GM23248 (cell line): ENCODE results near the gene PSMD3. TPM values are rescaled to one million over a fixed set of nuclear protein-coding genes. Genes with fewer than 3 reads are reported as not detected.
A peak's percentile ranks its signal among the peaks of the same experiment; 100 is the strongest.

Experiments
- DNase-seq: peaks from one replicate; pipeline ENCODE4 v3.0.0-alpha.2; 2015
- H2AFZ ChIP-seq: fragments of 200-600 bp; sonication (generic); 2 replicates; pipeline ENCODE4 v1.6.1; 2016; ENCODE audit warnings: antibody characterized with exemption
- H3F3A ChIP-seq: fragments of 200-600 bp; sonication (generic); 2 replicates; pipeline ENCODE4 v1.6.1; 2016; ENCODE audit warnings: mild to moderate bottlenecking, antibody characterized with exemption, mixed run types; ENCODE audit not compliant: insufficient read depth
- H3K27ac ChIP-seq: fragments of 200-600 bp; sonication (generic); 2 replicates; pipeline ENCODE4 v1.5.1; 2016; ENCODE audit warnings: mild to moderate bottlenecking
- H3K27me3 ChIP-seq: fragments of 200-600 bp; sonication (generic); replicated peaks from 2 replicates; pipeline ENCODE4 v1.6.1; 2016; ENCODE audit warnings: mild to moderate bottlenecking; ENCODE audit not compliant: insufficient read depth
- H3K36me3 ChIP-seq: fragments of 200-600 bp; sonication (generic); 2 replicates; pipeline ENCODE4 v1.6.1; 2016; ENCODE audit warnings: low read depth, mild to moderate bottlenecking
- H3K4me1 ChIP-seq: fragments of 200-600 bp; sonication (generic); 2 replicates; pipeline ENCODE4 v1.6.1; 2016; ENCODE audit warnings: mild to moderate bottlenecking; ENCODE audit not compliant: insufficient read depth
- H3K4me2 ChIP-seq: fragments of 200-600 bp; sonication (generic); one replicate; pipeline ENCODE4 v1.6.1; 2016; ENCODE audit warnings: mild to moderate bottlenecking; ENCODE audit not compliant: unreplicated experiment
- H3K4me3 ChIP-seq: fragments of 200-600 bp; sonication (generic); 2 replicates; pipeline ENCODE4 v1.5.1; 2016; ENCODE audit warnings: mild to moderate bottlenecking
- H3K79me2 ChIP-seq: fragments of 200-600 bp; sonication (generic); 2 replicates; pipeline ENCODE4 v1.6.1; 2016; ENCODE audit warnings: mild to moderate bottlenecking; ENCODE audit not compliant: insufficient read depth
- H3K9ac ChIP-seq: fragments of 200-600 bp; sonication (generic); 2 replicates; pipeline ENCODE4 v1.6.1; 2016; ENCODE audit warnings: mild to moderate bottlenecking
- H3K9me2 ChIP-seq: fragments of 200-600 bp; sonication (generic); 2 replicates; pipeline ENCODE4 v1.6.1; 2016; ENCODE audit warnings: mixed run types, mild to moderate bottlenecking, moderate library complexity; ENCODE audit not compliant: insufficient read depth
- H3K9me3 ChIP-seq: fragments of 200-600 bp; sonication (generic); one replicate; pipeline ENCODE4 v1.6.1; 2017; ENCODE audit warnings: low read depth
- H4K20me1 ChIP-seq: fragments of 200-600 bp; sonication (generic); 2 replicates; pipeline ENCODE4 v1.6.0; 2016; ENCODE audit not compliant: insufficient read depth
- EZH2 ChIP-seq: fragments of 200-600 bp; sonication (generic); IDR thresholded peaks from 2 replicates; pipeline ENCODE4 v1.6.1; 2018; ENCODE audit warnings: antibody characterized with exemption, mild to moderate bottlenecking; ENCODE audit not compliant: insufficient read depth, poor library complexity, severe bottlenecking
- EZH2phosphoT487 ChIP-seq: fragments of 200-600 bp; sonication (generic); IDR thresholded peaks from 2 replicates; pipeline ENCODE4 v1.6.1; 2018; ENCODE audit warnings: antibody characterized with exemption, moderate library complexity, mild to moderate bottlenecking, low read depth; ENCODE audit not compliant: insufficient read depth
- WGBS, 2 experiments: methylation state at CpG; one replicate each; pipeline ENCODE4 v1.1.6; 2015 to 2017; ENCODE audit warnings: low lambda C conversion rate in 2 of 2, low coverage in 1 of 2; ENCODE audit errors: missing lambda C conversion rate in 2 of 2; 5-methylcytosine and 5-hydroxymethylcytosine counted together
- in situ Hi-C: fragments of 300-500 bp; cut with MboI; formaldehyde crosslinking; loops from 2 replicates; pipeline ENCODE4 v1.15.0; 2020
- polyA plus RNA-seq: library from polyadenylated mRNA; unstranded; fragments of >200 nt; fragmentation: Nextera tagmentation; extraction: Ambion mirVana; gene quantifications from 2 replicates; pipeline ENCODE4 v1.2.1, GENCODE V29; 2016
- total RNA-seq: library from RNA; depleted of rRNA; stranded (reverse); fragments of >200 nt; shearing (Covaris generic); gene quantifications from 2 replicates; pipeline ENCODE4 v1.2.3, GENCODE V29; 2014

PSMD3 gene
- total and polyA plus RNA-seq, 2 experiments from 2014 or later, result 102 to 116 TPM

DNA sequence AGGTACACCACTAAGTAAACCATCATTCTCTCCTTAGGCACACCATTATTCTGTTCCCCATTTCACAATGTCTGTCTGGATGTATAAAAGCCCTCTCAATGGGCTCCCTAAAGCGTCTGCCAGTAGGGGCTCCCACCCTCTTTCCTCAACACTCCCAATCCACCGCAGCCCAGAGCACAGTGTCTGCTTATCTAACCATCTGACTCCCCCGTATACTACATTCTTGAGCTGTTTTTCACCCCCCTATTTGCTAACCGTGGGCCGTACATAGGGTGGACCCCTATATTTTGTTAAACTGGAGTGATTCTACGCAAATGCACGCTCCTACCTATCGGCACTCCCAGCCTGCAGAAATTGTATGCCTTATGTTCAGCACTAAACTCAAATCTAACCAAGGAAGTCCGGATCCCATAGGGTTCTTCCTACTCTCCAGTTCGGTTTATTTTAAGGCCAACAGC is 685 bp upstream of the PSMD3 start:
- Histone ChIP-seq H3K9me2 (no peaks in the 10 kb centered on the region), H3K79me2 (peaks cover 32% of the 10 kb centered on the region), H3K27ac (peak overlapping the region; percentile 56), H3F3A (peaks cover 12% of the 10 kb centered on the region), H3K36me3 (peaks cover 6% of the 10 kb centered on the region; the same call in 1 of the 2 replicates), H3K4me1 (peaks cover 36% of the 10 kb centered on the region), H3K27me3 (no peaks in the 10 kb centered on the region), H3K9ac (peak overlapping the region; percentile 74), H3K4me3 (peak overlapping the region; percentile 98), H3K9me3 (no peaks in the 10 kb centered on the region), H2AFZ (peak overlapping the region; percentile 96), H3K4me2 (peak overlapping the region; percentile 94), H4K20me1 (no peaks in the 10 kb centered on the region)
- in situ Hi-C loops, result no loop called here
- peak; percentile 52 for DNase-seq
- no peak for TF ChIP-seq EZH2
- 1 to 2% methylated on average over 10 of the region's 10 CpGs for WGBS, 2 experiments

GRCh38 chr17:39981207-39981741 is 667 bp downstream of the PSMD3 start:
- peak; percentile 31 for DNase-seq

DNA sequence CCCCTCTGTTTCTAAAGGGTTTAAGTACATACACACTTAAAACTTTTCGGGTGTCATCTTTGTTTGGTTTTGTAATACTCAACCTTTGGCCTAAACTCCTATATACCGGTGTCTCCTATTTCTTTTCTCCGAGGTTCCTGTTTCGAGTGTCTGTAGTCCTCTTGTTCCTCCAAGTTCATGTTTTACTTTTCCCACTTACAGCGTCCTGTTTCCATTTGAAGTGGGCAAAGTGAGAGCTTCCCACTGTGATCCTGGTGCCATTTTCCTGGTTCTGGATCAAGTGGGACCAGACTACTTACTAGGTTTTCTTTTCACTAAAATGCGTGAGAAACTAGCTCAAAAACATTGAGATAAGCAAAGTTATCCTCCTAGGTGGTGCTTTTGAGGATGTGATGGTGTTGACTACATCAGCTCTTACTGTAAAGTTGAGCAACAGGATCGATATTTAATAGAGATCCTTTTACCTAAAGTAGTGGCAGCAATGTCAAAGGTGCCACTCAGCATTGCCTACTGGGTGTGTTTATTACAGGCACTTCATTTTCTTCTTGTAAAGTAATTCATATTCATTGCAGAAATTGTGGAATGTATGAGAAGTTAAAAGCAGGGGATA is 1.3 kb downstream of the PSMD3 start:
- no peak for DNase-seq
- H3K9me2 ChIP-seq, result no peaks in the 10 kb centered on the region
- peaks cover 36% of the 10 kb centered on the region for H3K4me1 ChIP-seq
- peak overlapping the region; percentile 99 for H3K9ac ChIP-seq
- H4K20me1 ChIP-seq, result no peaks in the 10 kb centered on the region
- H3K4me2 ChIP-seq, result peak overlapping the region; percentile 79
- H3K9me3 ChIP-seq, result no peaks in the 10 kb centered on the region
- peaks cover 47% of the 10 kb centered on the region for H3K79me2 ChIP-seq
- H3K27ac ChIP-seq, result peak overlapping the region; percentile 79
- H3K36me3 ChIP-seq, result peaks cover 24% of the 10 kb centered on the region
- H3F3A ChIP-seq, result peaks cover 12% of the 10 kb centered on the region
- WGBS, 2 experiments, result 36 to 40% methylated on average over 7 of the region's 7 CpGs
- H3K27me3 ChIP-seq, result no peaks in the 10 kb centered on the region
- in situ Hi-C loops, result no loop called here
- TF ChIP-seq EZH2phosphoT487, result no peak
- TF ChIP-seq EZH2, result no peak
- H3K4me3 ChIP-seq, result peak overlapping the region; percentile 98
- 0 out of 2 replicates have a peak overlapping the region, but pooled peaks have one; percentile 70 for H2AFZ ChIP-seq

More at GRCh38 chr17:39981207-39981741, 667 bp downstream of the PSMD3 start:
- peak overlapping the region; percentile 70 for H2AFZ ChIP-seq
- in situ Hi-C loops, result no loop called here
- no peaks in the 10 kb centered on the region for H3K9me3 ChIP-seq
- no peak for TF ChIP-seq EZH2phosphoT487
- no peak for TF ChIP-seq EZH2
- peak overlapping the region; percentile 99 for H3K9ac ChIP-seq
- peaks cover 36% of the 10 kb centered on the region for H3K4me1 ChIP-seq
- 1 to 3% methylated on average over 15 of the region's 15 CpGs for WGBS, 2 experiments
- H3F3A ChIP-seq, result peaks cover 12% of the 10 kb centered on the region
- H3K79me2 ChIP-seq, result peaks cover 45% of the 10 kb centered on the region
- H3K36me3 ChIP-seq, result peaks cover 18% of the 10 kb centered on the region
- H3K9me2 ChIP-seq, result no peaks in the 10 kb centered on the region
- peak overlapping the region; percentile 98 for H3K4me3 ChIP-seq
- peak overlapping the region; percentile 79 for H3K4me2 ChIP-seq
- peak overlapping the region; percentile 79 for H3K27ac ChIP-seq
- no peaks in the 10 kb centered on the region for H3K27me3 ChIP-seq
- H4K20me1 ChIP-seq, result no peaks in the 10 kb centered on the region

- Histone ChIP-seq H3K9me3 (no peaks in the 10 kb centered on the region), H3K27ac (no peak overlapping the region), H3K4me2 (no peak overlapping the region), H3K79me2 (peaks cover 21% of the 10 kb centered on the region), H3F3A (no peaks in the 10 kb centered on the region), H3K27me3 (no peaks in the 10 kb centered on the region), H3K4me3 (no peak overlapping the region), H3K4me1 (peaks cover 3% of the 10 kb centered on the region; the same call in 1 of the 2 replicates), H3K36me3 (peaks cover 66% of the 10 kb centered on the region), H2AFZ (no peak overlapping the region), H4K20me1 (no peaks in the 10 kb centered on the region), H3K9ac (no peak overlapping the region), H3K9me2 (no peaks in the 10 kb centered on the region)
- DNase-seq, result no peak
- 93% methylated on average over 11 of the region's 11 CpGs for WGBS, 2 experiments
- TF ChIP-seq EZH2 (no peak), EZH2phosphoT487 (no peak)
- in situ Hi-C loops, result no loop called here
Observed at GRCh38 chr17:39988206-39988810, 7.7 kb downstream of the PSMD3 start.
